A673 (cell line): Measurements from ENCODE around the gene CD8A. TPM values are rescaled to one million over a fixed set of nuclear protein-coding genes. Genes with fewer than 3 reads are reported as not detected.

Experiments
- BruUV-seq: library from RNA; stranded (reverse); fragments of 400-500 nt; replicated peaks from 2 replicates; lab custom pipeline; 2021; lab: Mats Ljungman, UMichigan
- CTCF ChIA-PET: fragments of 300-600 bp; sonication (Branson Sonifier 250); formaldehyde crosslinking; loops from one replicate; lab custom pipeline; 2022; ENCODE audit warnings: antibody characterized with exemption; lab: Charles Lee
- POLR2A ChIA-PET: fragments of 300-600 bp; sonication (Branson Sonifier 250); formaldehyde crosslinking; loops from one replicate; lab custom pipeline; 2022; ENCODE audit warnings: antibody characterized with exemption; ENCODE audit not compliant: low non-redundant PET; lab: Charles Lee
- DNase-seq: peaks from one replicate; pipeline ENCODE4 v3.0.0-alpha.2; 2015; ENCODE audit warnings: low spot score
- H3K27ac ChIP-seq: fragments of 200-600 bp; sonication (generic); 2 replicates; pipeline ENCODE4 v1.5.1; 2016; ENCODE audit warnings: mixed run types, low read depth, mild to moderate bottlenecking, mixed read lengths, antibody characterized with exemption, low read length; ENCODE audit not compliant: poor library complexity, severe bottlenecking
- H3K27me3 ChIP-seq: fragments of 200-600 bp; sonication (generic); replicated peaks from 2 replicates; pipeline ENCODE4 v1.6.1; 2017; ENCODE audit warnings: mixed run types, low read depth, mild to moderate bottlenecking, mixed read lengths, antibody characterized with exemption, low read length; ENCODE audit not compliant: insufficient read depth, poor library complexity
- H3K36me3 ChIP-seq: fragments of 200-600 bp; sonication (generic); 2 replicates; pipeline ENCODE4 v1.6.1; 2016; ENCODE audit warnings: mixed run types, mild to moderate bottlenecking, mixed read lengths, antibody characterized with exemption, low read length; ENCODE audit not compliant: insufficient read depth, poor library complexity, severe bottlenecking
- H3K4me1 ChIP-seq: fragments of 200-600 bp; sonication (generic); 2 replicates; pipeline ENCODE4 v1.6.1; 2017; ENCODE audit warnings: mixed run types, mild to moderate bottlenecking, mixed read lengths, antibody characterized with exemption, low read length; ENCODE audit not compliant: insufficient read depth, poor library complexity, severe bottlenecking
- H3K4me3 ChIP-seq: fragments of 200-600 bp; sonication (generic); 2 replicates; pipeline ENCODE4 v1.5.1; 2016; ENCODE audit warnings: low read depth, mixed run types, mild to moderate bottlenecking, mixed read lengths, low read length; ENCODE audit not compliant: poor library complexity, severe bottlenecking
- H3K9me3 ChIP-seq: fragments of 200-600 bp; sonication (generic); 2 replicates; pipeline ENCODE4 v1.6.1; 2016; ENCODE audit warnings: mixed run types, low read depth, mild to moderate bottlenecking, mixed read lengths, antibody characterized with exemption, low read length; ENCODE audit not compliant: poor library complexity, severe bottlenecking
- CTCF ChIP-seq: fragments of 300-800, 200-600 bp; sonication (generic); conservative IDR thresholded peaks from 2 replicates; pipeline ENCODE4 v1.5.1; 2017; ENCODE audit warnings: low read depth, mild to moderate bottlenecking, antibody characterized with exemption, low read length, moderate library complexity, mixed read lengths
- EZH2 ChIP-seq: fragments of 200-600 bp; sonication (generic); IDR thresholded peaks from 2 replicates; pipeline ENCODE4 v1.6.1; 2017; ENCODE audit warnings: borderline replicate concordance, low read depth, mild to moderate bottlenecking, mixed read lengths, antibody characterized with exemption, low read length; ENCODE audit not compliant: poor library complexity, severe bottlenecking
- intact Hi-C: fragments of 100-400 bp; cut with micrococcal nuclease; formaldehyde crosslinking; loops from one replicate; pipeline ENCODE4 v1.10.0; 2022; ENCODE audit not compliant: unreplicated experiment
- total RNA-seq: library from RNA; stranded (reverse); gene quantifications from 2 replicates; pipeline ENCODE4 v1.2.3, GENCODE V29; 2021

Gene CD8A
- total RNA-seq, 1 experiment from 2014 or later = not detected

GRCh38 chr2:86776532-86776931 lies 14.2 kb downstream of the CD8A start:
- no peaks in the 10 kb centered on the region for H3K9me3 ChIP-seq
- DNase-seq = no peak
- ChIA-PET POLR2A (no interaction called here), CTCF (no interaction called here)
- peaks cover 21% of the 10 kb centered on the region for H3K36me3 ChIP-seq
- no peaks in the 10 kb centered on the region for H3K4me1 ChIP-seq
- no peak overlapping the region for H3K4me3 ChIP-seq
- intact Hi-C loops = no loop called here
- no TSS peak for BruUV-seq
- H3K27me3 ChIP-seq = no peaks in the 10 kb centered on the region
- no peak overlapping the region for H3K27ac ChIP-seq
- TF ChIP-seq EZH2 (no peak), CTCF (no peak)

- Histone ChIP-seq H3K4me1 (no peaks in the 10 kb centered on the region), H3K4me3 (no peak overlapping the region), H3K9me3 (no peaks in the 10 kb centered on the region), H3K36me3 (peaks cover 32% of the 10 kb centered on the region), H3K27ac (no peak overlapping the region), H3K27me3 (no peaks in the 10 kb centered on the region)
- BruUV-seq = TSS peak; percentile 16
- DNase-seq = no peak
- TF ChIP-seq EZH2 = no peak
- POLR2A ChIA-PET = no interaction called here
- CTCF ChIA-PET = no interaction called here
- intact Hi-C loops = no loop called here
These were observed 15.4 kb downstream of the CD8A start for GRCh38 chr2:86775338-86775737.

GRCh38 chr2:86774862-86775261 lies 15.9 kb downstream of the CD8A start:
- no peak overlapping the region for H3K4me3 ChIP-seq
- no peak for TF ChIP-seq CTCF
- no peak for TF ChIP-seq EZH2
- ChIA-PET CTCF (no interaction called here), POLR2A (no interaction called here)
- H3K27ac ChIP-seq = no peak overlapping the region
- H3K9me3 ChIP-seq = no peaks in the 10 kb centered on the region
- intact Hi-C loops = no loop called here
- BruUV-seq = no TSS peak
- H3K36me3 ChIP-seq = peaks cover 37% of the 10 kb centered on the region
- H3K4me1 ChIP-seq = no peaks in the 10 kb centered on the region
- no peak for DNase-seq
- H3K27me3 ChIP-seq = no peaks in the 10 kb centered on the region

- no peak for TF ChIP-seq CTCF
- intact Hi-C loops = no loop called here
- CTCF ChIA-PET = no interaction called here
These were observed 18.1 kb downstream of the CD8A start for GRCh38 chr2:86772611-86773010.

More at GRCh38 chr2:86772611-86773010, 18.1 kb downstream of the CD8A start:
- H3K4me3 ChIP-seq = no peak overlapping the region
- POLR2A ChIA-PET = no interaction called here
- no peaks in the 10 kb centered on the region for H3K9me3 ChIP-seq
- no peak overlapping the region for H3K27ac ChIP-seq
- BruUV-seq = no TSS peak
- peaks cover 37% of the 10 kb centered on the region for H3K36me3 ChIP-seq
- DNase-seq = no peak
- no peaks in the 10 kb centered on the region for H3K4me1 ChIP-seq
- no peaks in the 10 kb centered on the region for H3K27me3 ChIP-seq
